NCI-H1417 treated with DMSO at 0.1 percent for 48 hours (cell line): Measurements from ENCODE around the gene OS9.

ENCODE experiments used
- DNase-seq: peaks from one replicate; lab custom pipeline; 2025; lab: John Stamatoyannopoulos, UW

The OS9 gene

GRCh38 chr12:57722716-57723629 is 29.0 kb downstream of the OS9 start:
- no peak for DNase-seq

GRCh38 chr12:57723630-57723962 is 29.7 kb downstream of the OS9 start:
- no peak for DNase-seq

- DNase-seq: no peak
Measured at GRCh38 chr12:57724003-57724935, 30.3 kb downstream of the OS9 start.

GRCh38 chr12:57724936-57725740 is 31.2 kb downstream of the OS9 start:
- no peak for DNase-seq

GRCh38 chr12:57725851-57726150 is 31.9 kb downstream of the OS9 start:
- no peak for DNase-seq

- peak; percentile 47 for DNase-seq
Measured at GRCh38 chr12:57726151-57726883, 32.4 kb downstream of the OS9 start.

GRCh38 chr12:57726884-57727757 is 33.2 kb downstream of the OS9 start:
- DNase-seq: no peak

GRCh38 chr12:57727758-57728395 is 33.9 kb downstream of the OS9 start:
- DNase-seq: no peak

- no peak for DNase-seq
Measured at GRCh38 chr12:57729321-57729844, 35.5 kb downstream of the OS9 start.

GRCh38 chr12:57730336-57731067 is 36.6 kb downstream of the OS9 start:
- no peak for DNase-seq

- no peak for DNase-seq
Measured at GRCh38 chr12:57731411-57732080, 37.6 kb downstream of the OS9 start.

- DNase-seq: no peak
Measured at GRCh38 chr12:57732270-57732669, 38.3 kb downstream of the OS9 start.

GRCh38 chr12:57732726-57733593 is 39.0 kb downstream of the OS9 start:
- DNase-seq: no peak

- DNase-seq: no peak
Measured at GRCh38 chr12:57733928-57734327, 40.0 kb downstream of the OS9 start.

- DNase-seq: no peak
Measured at GRCh38 chr12:57734591-57734990, 40.7 kb downstream of the OS9 start.

- DNase-seq: no peak
Measured at GRCh38 chr12:57735198-57735855, 41.4 kb downstream of the OS9 start.
